Suppressor macrophage (primary cell): ENCODE data around the gene USP40.

Experiments used
- DNase-seq, 4 experiments: peaks; one replicate each; pipeline ENCODE4 v3.0.0-alpha.2; 2020 to 2022

USP40 gene

GRCh38 chr2:233473386-233473791 is 93.2 kb downstream of the USP40 start:
- no peak for DNase-seq

GRCh38 chr2:233471291-233472035 is 95.1 kb downstream of the USP40 start:
- no peak for DNase-seq

- no peak for DNase-seq
Measured at GRCh38 chr2:233470839-233471238, 95.7 kb downstream of the USP40 start.

GRCh38 chr2:233470011-233470687 is 96.4 kb downstream of the USP40 start:
- DNase-seq: no peak

DNA sequence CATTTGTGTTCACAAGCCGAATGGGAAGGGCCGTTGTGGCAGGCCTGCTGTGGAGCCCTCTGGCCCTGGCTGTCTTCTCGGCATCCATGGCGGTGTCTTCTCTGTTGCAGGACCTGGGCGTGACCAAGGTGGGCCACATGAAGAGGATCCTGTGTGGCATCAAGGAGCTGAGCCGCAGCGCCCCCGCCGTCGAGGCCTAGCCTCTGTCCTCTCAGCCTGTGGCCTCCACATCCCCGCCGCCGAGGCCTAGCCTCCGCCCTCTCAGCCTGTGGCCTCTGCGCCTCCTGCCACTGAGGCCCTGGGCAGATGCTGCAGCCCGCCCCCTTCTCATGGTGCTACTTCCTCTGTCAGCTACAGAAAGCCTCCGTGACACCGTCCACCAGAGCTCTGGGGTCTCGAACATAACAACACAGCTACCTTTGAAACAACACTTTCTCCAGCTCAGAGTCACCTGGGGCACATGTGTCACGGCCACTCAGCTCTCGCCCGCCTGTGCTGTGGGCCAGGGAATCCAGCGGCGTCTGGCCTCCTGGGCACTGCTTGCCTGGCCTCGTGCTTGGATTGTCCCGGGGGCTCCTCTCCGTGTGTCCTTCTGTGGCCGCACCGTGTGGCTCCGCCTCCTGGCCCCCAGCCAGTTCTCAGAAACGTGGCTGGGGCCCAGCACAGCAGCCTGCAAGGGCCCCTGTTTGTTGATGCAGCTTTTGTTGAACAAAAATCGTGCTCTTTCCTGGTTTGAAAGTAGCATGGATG is 97.1 kb downstream of the USP40 start:
- DNase-seq: no peak

DNA sequence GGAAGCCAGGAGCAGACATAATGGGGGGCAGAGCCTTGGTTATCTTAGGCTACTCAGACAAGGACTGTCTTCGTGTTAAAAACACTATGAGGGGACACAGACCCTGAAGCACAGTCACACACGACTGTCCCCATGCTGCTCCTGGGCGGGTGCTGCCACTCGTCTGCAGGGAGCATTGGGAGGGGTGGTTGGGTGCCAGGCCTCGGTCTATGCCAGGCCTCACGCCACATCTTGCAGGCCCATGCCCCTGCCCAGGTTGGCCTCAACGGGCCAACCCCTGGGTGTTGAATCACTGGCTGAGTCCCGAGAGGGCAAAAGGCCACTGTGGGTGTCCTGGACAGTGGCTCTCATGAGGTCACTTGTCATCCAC is 97.9 kb downstream of the USP40 start:
- no peak for DNase-seq

GRCh38 chr2:233468047-233468740 is 98.4 kb downstream of the USP40 start:
- no peak for DNase-seq

- DNase-seq: no peak
Measured at GRCh38 chr2:233466991-233467603, 99.5 kb downstream of the USP40 start.

DNA sequence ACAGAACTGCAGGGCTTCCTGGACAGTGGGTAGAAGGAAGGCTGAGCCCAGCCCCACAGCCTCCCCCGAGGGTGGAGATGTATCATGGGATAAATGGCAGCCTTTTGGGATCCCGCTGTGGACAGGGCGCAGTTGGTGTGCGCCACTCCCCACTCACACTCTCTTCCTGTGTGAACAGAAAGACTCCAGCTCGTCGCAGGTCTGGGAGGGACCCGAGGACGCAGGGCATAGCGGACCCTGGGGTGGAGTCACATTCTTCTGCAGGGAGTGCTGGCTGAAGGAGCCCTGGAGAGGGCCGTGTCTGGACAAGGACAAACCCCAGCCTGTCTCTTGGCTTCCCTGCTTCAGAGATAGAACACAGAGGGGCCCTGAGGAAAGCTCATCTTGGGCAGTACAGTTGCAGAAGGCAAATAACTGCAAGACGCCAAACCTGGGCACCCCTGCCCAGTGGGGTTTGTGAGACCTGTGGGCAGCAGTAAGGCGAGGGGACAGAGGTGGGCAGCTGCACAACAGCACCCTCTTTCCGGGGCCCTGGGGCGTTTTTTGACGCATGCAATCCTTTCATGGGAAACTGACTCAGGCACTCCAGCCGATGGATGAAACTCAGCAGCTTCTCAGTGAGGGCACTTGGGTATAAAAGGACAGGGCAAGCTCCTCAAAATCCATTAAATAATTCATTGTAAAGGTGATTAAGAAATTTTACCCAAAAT is 101.9 kb downstream of the USP40 start:
- DNase-seq: no peak

DNA sequence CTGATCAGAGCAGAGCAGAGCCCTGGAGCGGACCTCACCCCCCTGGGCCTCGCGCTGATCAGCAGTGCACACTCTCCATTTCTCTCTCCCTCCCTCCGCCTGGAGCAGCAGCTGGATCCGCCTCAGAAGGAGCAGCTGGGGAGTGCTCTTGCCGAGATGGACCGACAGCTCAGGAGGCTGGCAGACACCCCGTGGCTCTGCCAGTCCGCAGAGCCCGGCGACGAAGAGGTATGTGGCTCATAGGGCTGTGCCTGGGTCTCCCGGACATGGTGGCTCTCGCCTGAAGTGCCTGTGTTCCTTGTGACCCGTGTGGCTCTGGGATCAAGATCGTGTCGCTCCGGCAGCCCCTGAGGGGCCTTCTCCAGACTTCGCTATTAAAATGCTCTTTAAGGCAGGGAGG is 102.5 kb downstream of the USP40 start:
- DNase-seq: no peak

- DNase-seq: no peak
Measured at GRCh38 chr2:233463586-233463985, 103.0 kb downstream of the USP40 start.

DNA sequence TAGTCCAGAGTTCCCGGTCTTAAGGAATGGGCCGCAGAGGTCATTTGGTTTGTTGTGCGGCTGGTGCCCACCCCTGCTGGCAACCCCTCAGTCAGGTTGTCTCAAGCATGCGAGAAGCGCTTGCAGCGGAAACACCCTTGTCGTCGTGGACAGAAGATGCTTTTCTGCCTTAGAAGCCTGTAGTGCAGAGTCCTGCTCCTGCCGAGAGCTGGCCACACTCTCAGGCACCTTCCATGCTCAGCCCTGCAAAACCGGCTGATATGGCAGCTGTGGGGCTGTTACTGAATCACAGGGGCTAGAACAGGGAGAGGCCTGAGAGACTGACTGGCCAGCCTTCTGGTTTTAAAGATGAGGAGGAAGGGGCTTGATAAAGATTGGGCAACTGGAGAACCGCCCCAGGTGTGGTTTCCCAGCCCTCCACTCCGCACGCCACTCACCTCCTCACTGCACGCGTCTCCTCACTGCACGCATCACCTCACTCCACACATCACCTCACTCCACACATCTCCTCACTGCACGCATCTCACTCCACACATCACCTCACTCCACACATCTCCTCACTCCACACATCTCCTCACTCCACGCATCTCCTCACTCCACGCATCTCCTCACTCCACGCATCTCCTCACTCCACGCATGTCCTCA is 103.6 kb downstream of the USP40 start:
- no peak for DNase-seq

GRCh38 chr2:233462202-233462785 is 104.3 kb downstream of the USP40 start:
- no peak for DNase-seq

DNA sequence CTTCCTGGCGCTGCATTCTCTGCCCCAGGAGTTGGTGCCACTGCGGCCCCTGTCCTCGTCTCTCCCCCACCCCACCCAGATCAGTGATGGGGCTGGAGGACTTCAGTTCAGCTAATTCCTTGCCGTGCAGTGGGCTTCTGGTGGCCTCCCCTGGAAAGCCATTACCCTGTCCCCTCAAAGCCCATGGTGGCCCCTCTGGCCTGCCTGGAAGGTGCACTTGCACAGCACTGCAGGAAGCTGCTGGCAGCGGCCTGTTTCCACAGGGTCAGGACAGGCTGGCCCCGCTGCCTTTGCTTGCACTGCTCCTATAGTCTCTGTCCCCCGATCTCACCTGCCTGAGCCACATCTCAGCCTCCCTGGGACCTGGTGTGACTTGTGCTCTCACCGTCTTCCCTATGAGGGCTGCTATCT is 105.1 kb downstream of the USP40 start:
- no peak for DNase-seq

DNA sequence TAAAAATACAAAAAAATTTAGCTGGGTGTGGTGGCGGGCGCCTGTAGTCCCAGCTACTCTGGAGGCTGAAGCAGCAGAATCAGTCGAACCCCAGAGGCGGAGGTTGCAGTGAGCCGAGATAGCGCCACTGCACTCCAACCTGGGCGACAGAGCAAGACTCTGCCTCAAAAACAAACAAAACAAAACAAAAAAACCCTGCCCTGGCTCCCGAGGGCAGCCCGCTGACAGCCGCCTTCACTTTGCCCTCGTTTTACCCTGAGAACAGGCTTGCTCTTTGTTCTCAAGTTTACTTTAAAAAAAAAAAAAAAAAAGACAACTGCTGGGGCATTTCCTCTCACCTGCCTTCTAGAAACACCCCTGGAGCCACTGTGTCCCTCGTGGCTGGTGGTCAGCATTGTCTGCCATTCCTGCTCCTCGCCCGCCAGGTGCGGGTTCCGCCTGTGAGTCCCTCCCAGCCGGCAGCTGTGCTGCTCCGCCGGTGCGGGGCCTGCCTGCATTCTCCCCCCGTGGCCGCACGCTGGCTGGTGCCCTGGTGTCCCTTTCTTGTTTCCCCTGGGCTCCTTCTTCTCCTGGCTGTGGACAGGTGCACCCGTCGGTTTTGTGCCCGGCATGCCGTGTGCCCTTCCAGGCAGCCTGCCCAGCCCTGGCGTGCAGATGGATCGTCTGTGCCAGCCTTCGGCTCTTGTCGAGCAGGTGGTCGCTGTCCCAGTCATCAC is 105.7 kb downstream of the USP40 start:
- DNase-seq: no peak

DNA sequence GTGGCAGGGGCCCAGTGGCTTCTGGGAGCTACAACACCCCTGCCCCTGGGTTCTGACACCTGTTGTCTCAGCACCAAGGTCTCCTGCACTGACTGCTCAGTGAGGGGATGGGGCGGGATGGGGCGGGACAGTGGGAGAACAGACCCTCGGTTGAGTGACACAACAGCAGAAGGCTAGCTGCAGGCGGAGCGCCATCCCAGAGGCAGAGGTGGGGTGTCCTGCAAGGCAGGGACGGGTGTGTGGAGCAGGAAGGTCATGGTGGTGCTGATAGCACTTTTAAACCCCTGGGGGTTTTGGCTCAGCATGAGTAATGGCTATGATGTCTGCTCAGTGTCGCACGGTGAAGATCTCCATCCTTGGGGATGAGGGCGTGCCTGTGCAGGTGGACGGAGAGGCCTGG is 107.2 kb downstream of the USP40 start:
- no peak for DNase-seq

- DNase-seq: no peak
Measured at GRCh38 chr2:233458826-233459225, 107.8 kb downstream of the USP40 start.

GRCh38 chr2:233458031-233458610 is 108.5 kb downstream of the USP40 start:
- DNase-seq: no peak

DNA sequence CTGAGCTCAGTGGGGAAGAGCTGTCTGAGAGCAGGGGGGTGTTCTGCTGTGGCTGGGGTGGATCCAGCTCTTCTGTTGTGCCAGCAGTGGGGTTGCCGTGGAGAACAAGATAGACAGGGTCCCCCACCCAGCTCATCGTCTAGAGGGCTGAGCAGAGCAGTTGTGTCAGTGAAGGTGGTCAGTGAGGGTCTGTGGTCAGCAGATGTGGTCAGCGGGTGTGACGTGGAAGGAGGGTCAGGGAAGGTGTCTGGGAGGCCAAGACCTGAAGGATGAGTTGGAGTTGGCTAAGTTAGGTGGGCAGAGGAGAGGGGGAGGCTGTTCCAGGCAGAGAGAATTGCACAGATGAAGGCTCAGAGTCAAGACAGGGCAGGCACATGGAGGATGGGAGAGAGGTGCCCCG is 109.2 kb downstream of the USP40 start:
- no peak for DNase-seq

- DNase-seq: no peak
Measured at GRCh38 chr2:233456934-233457333, 109.6 kb downstream of the USP40 start.
